Endothelial cell of umbilical vein (primary cell): ENCODE measurements around the gene SLC35F2. TPM values are rescaled to one million over a fixed set of nuclear protein-coding genes. Genes with fewer than 3 reads are reported as not detected.

ENCODE experiments used
- BruUV-seq: library from RNA; stranded (reverse); fragments of 400-500 nt; replicated peaks from 2 replicates; lab custom pipeline; 2021; lab: Mats Ljungman, UMichigan
- CTCF ChIA-PET: fragments of 300-600, 350-600 bp; sonication (Branson Sonifier 250); formaldehyde crosslinking; loops from one replicate; lab custom pipeline; 2021; ENCODE audit warnings: antibody characterized with exemption, inconsistent platforms; lab: Charles Lee
- POLR2A ChIA-PET: fragments of 300-600, 350-600 bp; sonication (Branson Sonifier 250); formaldehyde crosslinking; loops from one replicate; lab custom pipeline; 2021; ENCODE audit warnings: antibody characterized with exemption, inconsistent platforms; lab: Charles Lee
- DNase-seq: peaks from one replicate; pipeline ENCODE4 v3.0.0-alpha.2; 2011; ENCODE audit warnings: low read depth, low spot score
- FAIRE-seq: peaks from 2 replicates; lab custom pipeline; 2011; peaks lifted over from hg19 to GRCh38; lab: Jason Lieb, UNC
- H2AFZ ChIP-seq: 2 replicates; pipeline ENCODE4 v1.6.0; 2012; ENCODE audit warnings: low read depth, low read length, control low read depth, inconsistent platforms
- H3K27ac ChIP-seq: 2 replicates; pipeline ENCODE4 v1.5.1; 2011; ENCODE audit warnings: low read depth, mild to moderate bottlenecking, control low read depth, low read length, moderate library complexity; ENCODE audit not compliant: insufficient read depth
- H3K27me3 ChIP-seq, 2 experiments: 2 replicates each; pipeline versions ENCODE4 v1.6.0 to v1.6.1; 2011; ENCODE audit warnings: low read length in 2 of 2, mixed read lengths in 1 of 2; ENCODE audit not compliant: control insufficient read depth in 2 of 2, insufficient read depth in 2 of 2
- H3K36me3 ChIP-seq, 2 experiments: 2 replicates in 1 of 2; 3 replicates in 1 of 2; pipeline ENCODE4 v1.5.1; 2011; ENCODE audit warnings: low read length in 2 of 2, mild to moderate bottlenecking in 1 of 2, moderate library complexity in 1 of 2; ENCODE audit not compliant: control insufficient read depth in 2 of 2, insufficient read depth in 2 of 2; ENCODE audit errors: extremely low read depth in 1 of 2
- H3K4me1 ChIP-seq: 3 replicates; pipeline ENCODE4 v1.5.1; 2011; ENCODE audit warnings: mild to moderate bottlenecking, low read length; ENCODE audit not compliant: control insufficient read depth, insufficient read depth; ENCODE audit errors: extremely low read depth
- H3K4me2 ChIP-seq: 2 replicates; pipeline ENCODE4 v1.6.1; 2011; ENCODE audit warnings: low read length, control low read depth, mixed read lengths; ENCODE audit not compliant: insufficient read depth
- H3K4me3 ChIP-seq, 3 experiments: fragments of 200-600 bp in 1 of 3; sonication (generic), shearing (Covaris generic) in 1 of 3; replicated peaks in 1 of 3; 2 replicates each; pipeline ENCODE4 v1.5.1; 2011 to 2016; ENCODE audit warnings: control low read depth in 3 of 3, low read length in 3 of 3, mild to moderate bottlenecking in 2 of 3, inconsistent platforms in 1 of 3, low read depth in 1 of 3, moderate library complexity in 1 of 3; ENCODE audit not compliant: insufficient read depth in 1 of 3
- H3K79me2 ChIP-seq: 2 replicates; pipeline ENCODE4 v1.6.0; 2012; ENCODE audit warnings: low read length, inconsistent platforms; ENCODE audit not compliant: control insufficient read depth, insufficient read depth
- H3K9ac ChIP-seq: replicated peaks from 2 replicates; pipeline ENCODE3; 2011; ENCODE audit warnings: low read length, control low read depth; ENCODE audit not compliant: insufficient read depth; ENCODE audit errors: extremely low read depth
- H3K9me1 ChIP-seq: replicated peaks from 3 replicates; pipeline ENCODE4 v1.6.0; 2011; ENCODE audit warnings: mild to moderate bottlenecking, low read length; ENCODE audit not compliant: control insufficient read depth, insufficient read depth; ENCODE audit errors: extremely low read depth
- H3K9me3 ChIP-seq: replicated peaks from 2 replicates; pipeline ENCODE4 v1.5.1; 2012; ENCODE audit warnings: low read length, inconsistent platforms; ENCODE audit not compliant: control insufficient read depth, insufficient read depth
- H4K20me1 ChIP-seq: replicated peaks from 2 replicates; pipeline ENCODE3; 2011; ENCODE audit warnings: mild to moderate bottlenecking, low read length; ENCODE audit not compliant: control insufficient read depth, insufficient read depth; ENCODE audit errors: extremely low read depth
- EZH2 ChIP-seq: IDR thresholded peaks from 2 replicates; pipeline ENCODE4 v1.6.1; 2012; ENCODE audit warnings: borderline replicate concordance, low read depth, mild to moderate bottlenecking, moderate library complexity, low read length, inconsistent platforms; ENCODE audit not compliant: severe bottlenecking
- FOS ChIP-seq: IDR thresholded peaks from 2 replicates; pipeline ENCODE4 v1.6.1; 2011; ENCODE audit warnings: mild to moderate bottlenecking, low read length, moderate library complexity, borderline replicate concordance; ENCODE audit not compliant: insufficient read depth
- GATA2 ChIP-seq: IDR thresholded peaks from 2 replicates; pipeline ENCODE4 v1.7.0; 2011; ENCODE audit warnings: low read depth, mild to moderate bottlenecking, moderate library complexity, mixed read lengths, low read length; ENCODE audit not compliant: insufficient read length, insufficient read depth
- JUN ChIP-seq: IDR thresholded peaks from 2 replicates; pipeline ENCODE4 v1.6.1; 2011; ENCODE audit warnings: borderline replicate concordance, low read depth; ENCODE audit not compliant: insufficient read length, insufficient read depth
- MYC ChIP-seq: IDR thresholded peaks from one replicate; pipeline ENCODE4 v1.6.1; 2011; ENCODE audit warnings: mild to moderate bottlenecking, low read depth, low read length
- POLR2A ChIP-seq: IDR thresholded peaks from 2 replicates; pipeline ENCODE4 v1.6.1; 2012; ENCODE audit warnings: low read depth, mild to moderate bottlenecking, control low read depth, low read length
- POLR2AphosphoS5 ChIP-seq: IDR thresholded peaks from 2 replicates; pipeline ENCODE4 v1.6.1; 2012; ENCODE audit warnings: low read depth, mild to moderate bottlenecking, control low read depth, low read length, moderate library complexity; ENCODE audit not compliant: insufficient read depth
- dilution Hi-C: fragments of 300-500 bp; cut with MboI; formaldehyde crosslinking; loops from one replicate; pipeline ENCODE4 v1.15.0; 2019; ENCODE audit warnings: low sequenced_read_pairs; ENCODE audit not compliant: extremely low pct_ligation_motif_present
- intact Hi-C: fragments of 100-400 bp; cut with micrococcal nuclease; formaldehyde crosslinking; loops from one replicate; pipeline ENCODE4 v1.10.0; 2022
- polyA plus RNA-seq, 4 experiments: library from polyadenylated mRNA; depleted of rRNA in 3 of 4; stranded (reverse) in 3 of 4; unstranded in 1 of 4; fragments of >200 nt; gene quantifications; 2 replicates each; pipeline versions ENCODE4 v1.2.1 to v1.2.3, GENCODE V29; 2011 to 2012; ENCODE audit warnings: missing spikeins in 1 of 4
- total RNA-seq: library from RNA; stranded (reverse); gene quantifications from 2 replicates; pipeline ENCODE4 v1.2.3, GENCODE V29; 2021
- TF ChIP-seq, protein P1 (sequence below): IDR thresholded peaks from 2 replicates; pipeline ENCODE4 v1.6.1; 2011; ENCODE audit not compliant: insufficient read depth, insufficient read length
- TF ChIP-seq, protein P2 (sequence below), 2 donors: IDR thresholded peaks; 1 replicate in 1 of 2; 2 replicates in 1 of 2; pipeline ENCODE4 v1.5.1; 2011; ENCODE audit warnings: low read length in 2 of 2, mild to moderate bottlenecking in 2 of 2, moderate library complexity in 2 of 2, control low read depth in 1 of 2, inconsistent platforms in 1 of 2, low read depth in 1 of 2; ENCODE audit not compliant: insufficient read depth in 1 of 2; ENCODE audit errors: extremely low read depth in 1 of 2

SLC35F2 gene
- total and polyA plus RNA-seq, 2 donors (not counting 3 experiments of a cell fraction or from before 2014, with no cell fraction given), result 41.0 to 59.7 TPM

DNA sequence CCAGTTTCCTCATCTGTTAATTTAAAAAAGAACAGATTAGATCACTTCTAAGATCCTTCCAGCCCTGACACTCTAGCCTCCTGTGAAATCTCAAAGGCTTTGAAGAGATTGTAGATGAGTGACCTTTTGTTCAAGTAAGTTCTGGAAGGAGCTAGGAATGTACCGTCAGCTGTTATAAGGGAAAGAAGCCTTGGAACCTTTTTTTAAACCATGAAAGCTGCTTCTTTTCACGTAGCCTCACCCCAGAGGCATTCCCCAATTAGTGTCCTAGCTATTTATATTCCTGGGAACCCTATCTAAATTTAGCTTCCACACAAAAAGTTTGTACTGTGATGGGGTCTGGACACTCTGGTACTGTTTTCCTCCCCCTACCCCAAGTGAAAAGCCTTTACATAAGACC, 111.0 kb downstream of the SLC35F2 start:
- H3K9me1 ChIP-seq, result no peaks in the 10 kb centered on the region
- H3K4me3 ChIP-seq, result no peak overlapping the region
- FAIRE-seq (no peak), DNase-seq (no peak)
- no peaks in the 10 kb centered on the region for H3K79me2 ChIP-seq
- no peak overlapping the region for H3K4me2 ChIP-seq
- intact Hi-C loops, result no loop called here
- no peak overlapping the region for H3K9ac ChIP-seq
- H3K36me3 ChIP-seq, result no peaks in the 10 kb centered on the region
- no peaks in the 10 kb centered on the region for H4K20me1 ChIP-seq
- dilution Hi-C loops, result no loop called here
- no peak overlapping the region for H2AFZ ChIP-seq
- H3K27ac ChIP-seq, result no peak overlapping the region
- H3K4me1 ChIP-seq, result no peaks in the 10 kb centered on the region
- POLR2A ChIA-PET, result no interaction called here
- no TSS peak for BruUV-seq
- CTCF ChIA-PET, result interaction anchor here (0.9 to 1.4 kb wide), 3 partner anchors 10 to 23 kb away, joined by 3 to 8 read pairs (median 4); no protein-coding TSS in a partner anchor
- no peak for TF ChIP-seq GATA2
- no peak for TF ChIP-seq JUN
- TF ChIP-seq POLR2AphosphoS5, result no peak
- H3K9me3 ChIP-seq, result no peaks in the 10 kb centered on the region
- H3K27me3 ChIP-seq, result peaks cover 9 to 27% of the 10 kb centered on the region in 2 experiments

DNA sequence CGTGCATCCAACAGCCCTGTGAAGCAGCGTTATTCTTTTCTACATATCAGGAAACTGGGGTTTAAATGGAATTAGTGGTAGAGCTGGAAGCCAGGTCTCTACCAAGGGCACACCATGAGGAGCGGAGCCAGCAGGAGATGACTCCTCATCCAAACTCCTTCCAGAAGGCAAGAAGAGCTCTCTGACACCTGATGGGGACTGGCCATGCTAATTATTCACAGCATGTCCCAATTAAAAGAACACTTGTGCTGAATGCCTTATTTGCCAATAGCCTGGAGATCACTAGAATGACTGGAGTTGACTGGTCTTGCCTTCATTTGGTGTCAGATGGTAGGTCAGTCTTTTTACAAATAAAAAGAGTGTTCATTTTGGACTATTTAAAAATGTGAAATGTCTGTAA, 113.9 kb downstream of the SLC35F2 start:
- H3K79me2 ChIP-seq, result no peaks in the 10 kb centered on the region
- H3K9me3 ChIP-seq, result no peaks in the 10 kb centered on the region
- dilution Hi-C loops, result no loop called here
- no peak overlapping the region for H3K9ac ChIP-seq
- no peaks in the 10 kb centered on the region for H3K4me1 ChIP-seq
- DNase-seq, result no peak
- no peak overlapping the region for H3K4me2 ChIP-seq
- H3K9me1 ChIP-seq, result no peaks in the 10 kb centered on the region
- no peak for FAIRE-seq
- TF ChIP-seq POLR2AphosphoS5 (no peak), GATA2 (no peak), EZH2 (no peak), POLR2A (no peak), FOS (no peak), MYC (no peak), JUN (no peak)
- TF ChIP-seq, protein P1, sequence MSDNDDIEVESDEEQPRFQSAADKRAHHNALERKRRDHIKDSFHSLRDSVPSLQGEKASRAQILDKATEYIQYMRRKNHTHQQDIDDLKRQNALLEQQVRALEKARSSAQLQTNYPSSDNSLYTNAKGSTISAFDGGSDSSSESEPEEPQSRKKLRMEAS, result no peak
- TF ChIP-seq, protein P2, sequence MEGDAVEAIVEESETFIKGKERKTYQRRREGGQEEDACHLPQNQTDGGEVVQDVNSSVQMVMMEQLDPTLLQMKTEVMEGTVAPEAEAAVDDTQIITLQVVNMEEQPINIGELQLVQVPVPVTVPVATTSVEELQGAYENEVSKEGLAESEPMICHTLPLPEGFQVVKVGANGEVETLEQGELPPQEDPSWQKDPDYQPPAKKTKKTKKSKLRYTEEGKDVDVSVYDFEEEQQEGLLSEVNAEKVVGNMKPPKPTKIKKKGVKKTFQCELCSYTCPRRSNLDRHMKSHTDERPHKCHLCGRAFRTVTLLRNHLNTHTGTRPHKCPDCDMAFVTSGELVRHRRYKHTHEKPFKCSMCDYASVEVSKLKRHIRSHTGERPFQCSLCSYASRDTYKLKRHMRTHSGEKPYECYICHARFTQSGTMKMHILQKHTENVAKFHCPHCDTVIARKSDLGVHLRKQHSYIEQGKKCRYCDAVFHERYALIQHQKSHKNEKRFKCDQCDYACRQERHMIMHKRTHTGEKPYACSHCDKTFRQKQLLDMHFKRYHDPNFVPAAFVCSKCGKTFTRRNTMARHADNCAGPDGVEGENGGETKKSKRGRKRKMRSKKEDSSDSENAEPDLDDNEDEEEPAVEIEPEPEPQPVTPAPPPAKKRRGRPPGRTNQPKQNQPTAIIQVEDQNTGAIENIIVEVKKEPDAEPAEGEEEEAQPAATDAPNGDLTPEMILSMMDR (IDR thresholded peaks at IDR 0.05; ENCODE audit: extremely low read depth in 1 of 2, insufficient read depth in 1 of 2, low read depth in 1 of 2, low read length in 2 of 2), result no peak
- peaks cover 9 to 29% of the 10 kb centered on the region in 2 experiments for H3K27me3 ChIP-seq
- ChIA-PET POLR2A (no interaction called here), CTCF (interaction anchor here (1.7 to 6.9 kb wide), 2 partner anchors 26 to 154 kb away, joined by 4 to 110 read pairs; no protein-coding TSS in a partner anchor)
- H4K20me1 ChIP-seq, result no peaks in the 10 kb centered on the region
- no peak overlapping the region for H3K27ac ChIP-seq
- H2AFZ ChIP-seq, result no peak overlapping the region
- no peak overlapping the region for H3K4me3 ChIP-seq
- H3K36me3 ChIP-seq, result no peaks in the 10 kb centered on the region
- BruUV-seq, result no TSS peak
- intact Hi-C loops, result no loop called here
